Caco-2 (cell line): Measurements from ENCODE around the gene NFIX. TPM values are rescaled to one million over a fixed set of nuclear protein-coding genes. Genes with fewer than 3 reads are reported as not detected.

Experiments used
- BruUV-seq: library from RNA; stranded (reverse); fragments of 400-500 nt; replicated peaks from 2 replicates; lab custom pipeline; 2021; lab: Mats Ljungman, UMichigan
- CTCF ChIA-PET: fragments of 300-600 bp; sonication (Branson Sonifier 250); formaldehyde crosslinking; loops from one replicate; lab custom pipeline; 2022; ENCODE audit warnings: antibody characterized with exemption; lab: Charles Lee
- POLR2A ChIA-PET: fragments of 300-600 bp; sonication (Branson Sonifier 250); formaldehyde crosslinking; loops from one replicate; lab custom pipeline; 2022; ENCODE audit warnings: antibody characterized with exemption; lab: Charles Lee
- DNase-seq, 2 experiments: peaks; one replicate each; pipeline versions ENCODE4 v3.0.0 to v3.0.0-alpha.2; 2020 to 2022
- H3K27me3 ChIP-seq: replicated peaks from 2 replicates; pipeline ENCODE4 v1.6.0; 2011; ENCODE audit warnings: low read length; ENCODE audit not compliant: control insufficient read depth, insufficient read depth
- H3K36me3 ChIP-seq: 2 replicates; pipeline ENCODE4 v1.5.1; 2011; ENCODE audit warnings: low read length; ENCODE audit not compliant: control insufficient read depth, insufficient read depth
- H3K4me1 ChIP-seq: fragments of 250-450 bp; sonication (Bioruptor Pico); 2 replicates; pipeline ENCODE4 v1.5.1; 2020; ENCODE audit warnings: mild to moderate bottlenecking
- H3K4me3 ChIP-seq: 2 replicates; pipeline ENCODE4 v1.5.1; 2011; ENCODE audit warnings: low read depth, mild to moderate bottlenecking, control low read depth, low read length
- H3K9me3 ChIP-seq: fragments of 250-450 bp; sonication (Bioruptor Pico); 2 replicates; pipeline ENCODE4 v1.5.1; 2020; ENCODE audit warnings: mild to moderate bottlenecking, moderate library complexity
- H3K27ac Mint-ChIP-seq: one replicate; pipeline ENCODE4 v1.8.0; 2022; ENCODE audit warnings: mixed read lengths; ENCODE audit not compliant: unreplicated experiment
- H3K27me3 Mint-ChIP-seq: one replicate; pipeline ENCODE4 v1.8.0; 2022; ENCODE audit warnings: mixed read lengths; ENCODE audit not compliant: insufficient read depth, unreplicated experiment
- H3K36me3 Mint-ChIP-seq: one replicate; pipeline ENCODE4 v1.8.0; 2022; ENCODE audit warnings: mild to moderate bottlenecking, mixed read lengths; ENCODE audit not compliant: insufficient read depth, unreplicated experiment
- H3K4me1 Mint-ChIP-seq: one replicate; pipeline ENCODE4 v1.8.0; 2022; ENCODE audit warnings: low read depth, mixed read lengths; ENCODE audit not compliant: unreplicated experiment
- H3K4me3 Mint-ChIP-seq: one replicate; pipeline ENCODE4 v1.8.0; 2022; ENCODE audit warnings: mild to moderate bottlenecking, moderate library complexity, mixed read lengths; ENCODE audit not compliant: unreplicated experiment
- H3K9me3 Mint-ChIP-seq: one replicate; pipeline ENCODE4 v1.8.0; 2022; ENCODE audit warnings: mixed read lengths; ENCODE audit not compliant: unreplicated experiment
- CTCF ChIP-seq, 2 experiments: fragments of 200-600 bp in 1 of 2; IDR thresholded peaks; 1 replicate in 1 of 2; 2 replicates in 1 of 2; pipeline versions ENCODE4 v1.5.1 to v1.8.0; 2011 to 2022; ENCODE audit warnings: antibody characterized with exemption in 1 of 2, control low read depth in 1 of 2, inconsistent platforms in 1 of 2, low read depth in 1 of 2, low read length in 1 of 2, mild to moderate bottlenecking in 1 of 2, moderate library complexity in 1 of 2; ENCODE audit not compliant: insufficient read depth in 1 of 2, severe bottlenecking in 1 of 2, unreplicated experiment in 1 of 2
- intact Hi-C: fragments of 100-400 bp; cut with micrococcal nuclease; formaldehyde crosslinking; loops from one replicate; pipeline ENCODE4 v1.10.0; 2022; ENCODE audit not compliant: unreplicated experiment
- total RNA-seq: library from RNA; stranded (reverse); gene quantifications from 2 replicates; pipeline ENCODE4 v1.2.3, GENCODE V29; 2022

Gene NFIX
- total RNA-seq, 1 experiment from 2014 or later = 0.82 TPM

- peaks cover 2% of the 10 kb centered on the region; the same call in 1 of the 2 replicates for H3K27me3 ChIP-seq
- Mint-ChIP-seq H3K27ac (no peak overlapping the region), H3K36me3 (peaks cover 6% of the 10 kb centered on the region), H3K27me3 (peaks cover 18% of the 10 kb centered on the region), H3K4me3 (no peak overlapping the region), H3K4me1 (no peaks in the 10 kb centered on the region), H3K9me3 (no peaks in the 10 kb centered on the region)
- TF ChIP-seq CTCF (IDR thresholded peaks at IDR 0.05; ENCODE audit: insufficient read depth in 1 of 2, low read depth in 1 of 2, low read length in 1 of 2, severe bottlenecking in 1 of 2, unreplicated experiment in 1 of 2) = no peak
- no TSS peak for BruUV-seq
- CTCF ChIA-PET = no interaction called here
- no peaks in the 10 kb centered on the region for H3K9me3 ChIP-seq
- intact Hi-C loops = no loop called here
- H3K4me3 ChIP-seq = no peak overlapping the region
- DNase-seq = no peak
- POLR2A ChIA-PET = no interaction called here
- H3K36me3 ChIP-seq = no peaks in the 10 kb centered on the region
- H3K4me1 ChIP-seq = no peaks in the 10 kb centered on the region
Observed at GRCh38 chr19:12997967-12998940, 3.0 kb downstream of the NFIX start.

- Histone ChIP-seq H3K27me3 (no peaks in the 10 kb centered on the region), H3K4me1 (no peaks in the 10 kb centered on the region), H3K4me3 (no peak overlapping the region), H3K9me3 (no peaks in the 10 kb centered on the region), H3K36me3 (no peaks in the 10 kb centered on the region)
- Mint-ChIP-seq H3K4me1 (no peaks in the 10 kb centered on the region), H3K27me3 (peaks cover 10% of the 10 kb centered on the region), H3K9me3 (no peaks in the 10 kb centered on the region), H3K27ac (no peak overlapping the region), H3K36me3 (no peaks in the 10 kb centered on the region), H3K4me3 (no peak overlapping the region)
- BruUV-seq = no TSS peak
- ChIA-PET CTCF (no interaction called here), POLR2A (no interaction called here)
- intact Hi-C loops = no loop called here
- no peak for TF ChIP-seq CTCF (IDR thresholded peaks at IDR 0.05; ENCODE audit: insufficient read depth in 1 of 2, low read depth in 1 of 2, low read length in 1 of 2, severe bottlenecking in 1 of 2, unreplicated experiment in 1 of 2)
- no peak for DNase-seq
Observed at GRCh38 chr19:13001166-13001501, 5.9 kb downstream of the NFIX start.

GRCh38 chr19:13001502-13002165, 6.4 kb downstream of the NFIX start:
- Mint-ChIP-seq H3K36me3 (no peaks in the 10 kb centered on the region), H3K27me3 (peaks cover 10% of the 10 kb centered on the region), H3K4me3 (no peak overlapping the region), H3K4me1 (no peaks in the 10 kb centered on the region), H3K27ac (no peak overlapping the region), H3K9me3 (no peaks in the 10 kb centered on the region)
- H3K27me3 ChIP-seq = no peaks in the 10 kb centered on the region
- POLR2A ChIA-PET = no interaction called here
- no peak for TF ChIP-seq CTCF (IDR thresholded peaks at IDR 0.05; ENCODE audit: insufficient read depth in 1 of 2, low read depth in 1 of 2, low read length in 1 of 2, severe bottlenecking in 1 of 2, unreplicated experiment in 1 of 2)
- CTCF ChIA-PET = no interaction called here
- BruUV-seq = no TSS peak
- no peak for DNase-seq
- no peak overlapping the region for H3K4me3 ChIP-seq
- H3K9me3 ChIP-seq = no peaks in the 10 kb centered on the region
- H3K36me3 ChIP-seq = no peaks in the 10 kb centered on the region
- intact Hi-C loops = no loop called here
- no peaks in the 10 kb centered on the region for H3K4me1 ChIP-seq
